ENCODE results near the gene ILF2.
A peak's percentile ranks its signal among the peaks of the same experiment; 100 is the strongest.
"Not testable (repeated sequence)": the region's sequence is repeated elsewhere in the genome, so short reads cannot be mapped to it uniquely, and the experiment has no call there.

ILF2 gene

GRCh38 chr1:153670859-153671627 lies at the start of gene ILF2:
TSS of gene ILF2 (minus strand) at chr1:153670993. CDS start at chr1:153670922, 71 bp downstream.
- peak; percentile 98 for DNase-seq

GRCh38 chr1:153717330-153717729 lies 46.5 kb upstream of the ILF2 start:
- no peak for DNase-seq

GRCh38 chr1:153716211-153716610 lies 45.4 kb upstream of the ILF2 start:
- not testable (repeated sequence) for DNase-seq

GRCh38 chr1:153711026-153711425 lies 40.2 kb upstream of the ILF2 start:
- DNase-seq: no peak

DNA sequence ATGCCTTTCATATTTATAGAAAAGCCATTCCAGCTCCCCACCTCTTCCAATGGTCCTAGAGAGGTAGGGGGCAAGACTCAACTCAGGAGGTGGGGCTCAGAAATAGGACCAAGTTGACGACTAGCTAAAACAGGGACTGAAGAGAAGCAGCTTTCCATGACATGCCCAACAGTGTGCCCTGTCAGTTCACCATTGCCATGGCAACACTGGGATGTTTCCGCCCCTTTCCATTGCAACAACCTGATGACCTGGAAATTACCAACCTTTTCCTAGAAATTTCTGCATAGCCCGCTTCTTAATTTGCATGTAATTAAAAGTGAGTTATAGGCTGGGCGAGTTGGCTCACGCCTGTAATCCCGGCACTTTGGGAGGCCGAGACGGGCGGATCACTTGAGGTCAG lies 34.7 kb upstream of the ILF2 start:
- no peak for DNase-seq

GRCh38 chr1:153699768-153700167 lies 29.0 kb upstream of the ILF2 start:
- DNase-seq: no peak

GRCh38 chr1:153698923-153699714 lies 28.3 kb upstream of the ILF2 start:
- DNase-seq: peak; percentile 28

DNA sequence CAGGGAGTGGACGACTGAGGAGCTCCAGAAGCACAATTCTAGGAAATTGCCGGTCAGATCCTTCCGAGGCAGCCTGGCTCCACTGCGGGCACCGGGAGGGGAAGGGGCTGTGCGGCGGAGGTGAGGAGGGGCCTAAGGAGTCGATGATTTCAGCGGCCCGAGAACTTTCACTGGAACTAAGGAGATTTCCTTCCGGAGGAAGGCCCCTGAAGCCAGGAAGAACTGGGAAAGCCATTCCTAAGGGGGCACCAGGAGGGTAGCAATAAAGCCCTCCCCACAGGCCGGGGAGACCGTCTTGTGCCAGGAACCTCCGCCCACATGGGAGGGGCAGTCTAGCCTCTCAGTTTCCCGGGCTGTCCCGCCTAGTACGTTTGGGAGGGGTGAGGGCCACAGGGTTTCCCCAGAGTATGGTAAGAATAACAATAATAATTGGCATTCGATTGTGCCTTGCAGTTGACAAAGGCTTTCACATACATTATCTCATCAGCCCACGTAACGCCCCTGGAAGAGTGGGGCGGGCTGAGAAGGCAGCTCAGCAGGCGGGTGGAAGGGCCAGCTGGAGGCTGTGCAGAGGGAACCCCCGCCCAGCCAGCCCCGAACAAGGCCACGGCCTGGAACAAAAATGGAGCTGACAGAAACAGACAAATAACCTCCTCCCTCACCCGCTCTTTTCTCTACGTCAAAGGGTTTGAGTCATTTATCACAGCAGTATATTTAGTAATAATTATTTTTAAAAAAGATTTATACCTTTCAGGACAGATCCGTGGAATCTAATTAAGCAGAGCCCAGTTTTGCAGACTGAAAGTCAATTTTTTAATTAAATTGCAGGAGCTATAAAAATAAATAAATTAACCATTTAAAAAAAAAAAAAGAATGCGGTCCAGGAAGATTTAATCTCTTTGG lies 27.5 kb upstream of the ILF2 start:
- DNase-seq: peak; percentile 77

DNA sequence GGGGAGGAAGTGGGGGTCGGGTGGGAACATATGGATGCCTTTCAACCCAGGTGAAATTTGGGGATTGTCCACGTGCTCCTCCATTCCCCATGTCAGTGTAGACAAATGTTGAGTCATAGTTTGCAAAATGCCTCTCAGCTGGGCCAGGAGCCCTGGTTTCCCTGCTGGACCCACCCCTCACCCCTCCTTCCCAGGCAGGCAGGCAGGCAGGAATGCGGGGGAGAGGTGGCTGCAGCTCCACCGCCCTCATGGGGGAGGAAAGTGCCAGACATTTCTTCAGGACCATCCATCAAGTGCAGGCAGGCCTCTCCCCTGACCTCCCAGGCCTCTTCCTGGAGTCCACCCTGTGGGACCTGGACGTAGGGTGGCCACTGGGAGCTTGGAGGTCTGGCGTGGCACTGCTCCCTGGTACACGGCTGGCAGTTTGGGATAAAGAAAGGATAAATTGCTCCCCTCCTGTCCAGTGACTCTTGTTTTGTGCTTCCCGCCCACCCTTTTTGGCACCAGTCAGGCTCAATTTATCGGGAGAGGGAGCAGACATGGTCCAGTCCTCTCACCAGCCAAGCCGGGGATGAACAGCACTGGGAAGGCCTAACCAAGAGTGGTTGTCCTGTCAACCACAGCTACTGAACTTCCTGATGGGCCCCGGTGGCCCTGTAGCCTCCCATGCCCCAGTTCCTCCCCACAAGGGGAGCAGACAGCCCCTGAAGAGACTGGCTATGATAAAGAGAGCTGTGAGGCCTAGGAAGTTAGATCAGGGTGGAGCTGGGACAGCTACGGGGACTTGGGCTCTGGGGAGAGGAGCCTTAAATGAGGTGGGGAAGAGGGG lies 26.6 kb upstream of the ILF2 start:
- DNase-seq: no peak

- no peak for DNase-seq
These were observed 25.9 kb upstream of the ILF2 start for GRCh38 chr1:153696741-153697140.

DNA sequence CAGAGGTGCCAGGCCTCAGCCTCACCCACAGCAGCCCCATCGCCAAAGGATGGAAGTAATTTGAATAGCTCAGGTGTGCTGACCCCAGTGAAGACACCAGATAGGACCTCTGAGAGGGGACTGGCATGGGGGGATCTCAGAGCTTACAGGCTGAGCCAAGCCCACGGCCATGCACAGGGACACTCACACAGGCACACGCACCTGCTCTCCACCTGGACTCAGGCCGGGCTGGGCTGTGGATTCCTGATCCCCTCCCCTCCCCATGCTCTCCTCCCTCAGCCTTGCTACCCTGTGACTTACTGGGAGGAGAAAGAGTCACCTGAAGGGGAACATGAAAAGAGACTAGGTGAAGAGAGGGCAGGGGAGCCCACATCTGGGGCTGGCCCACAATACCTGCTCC lies 22.7 kb upstream of the ILF2 start:
- DNase-seq: no peak

GRCh38 chr1:153688736-153689328 lies 18.0 kb upstream of the ILF2 start:
- DNase-seq: no peak

DNA sequence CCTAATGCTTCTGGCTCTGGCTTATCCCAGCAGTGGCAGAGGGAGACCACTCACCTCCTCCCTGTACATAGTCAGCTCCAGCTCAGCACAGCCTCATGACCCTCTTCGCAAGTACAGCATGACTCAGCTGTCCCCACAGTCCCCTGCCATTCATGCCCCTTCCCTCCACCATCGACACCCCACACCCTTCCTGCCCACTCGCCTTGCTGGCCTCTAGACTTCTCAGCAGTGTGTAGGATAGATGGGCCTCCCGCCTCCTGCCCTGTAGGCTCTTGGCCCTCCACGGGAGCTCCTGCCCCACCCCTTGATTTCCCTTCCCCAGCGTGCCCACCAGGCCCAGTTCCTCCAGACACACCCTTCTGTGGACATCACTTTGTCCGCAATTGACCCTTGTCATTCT lies 17.5 kb upstream of the ILF2 start:
- no peak for DNase-seq

GRCh38 chr1:153687346-153688125 lies 16.7 kb upstream of the ILF2 start:
- no peak for DNase-seq

DNA sequence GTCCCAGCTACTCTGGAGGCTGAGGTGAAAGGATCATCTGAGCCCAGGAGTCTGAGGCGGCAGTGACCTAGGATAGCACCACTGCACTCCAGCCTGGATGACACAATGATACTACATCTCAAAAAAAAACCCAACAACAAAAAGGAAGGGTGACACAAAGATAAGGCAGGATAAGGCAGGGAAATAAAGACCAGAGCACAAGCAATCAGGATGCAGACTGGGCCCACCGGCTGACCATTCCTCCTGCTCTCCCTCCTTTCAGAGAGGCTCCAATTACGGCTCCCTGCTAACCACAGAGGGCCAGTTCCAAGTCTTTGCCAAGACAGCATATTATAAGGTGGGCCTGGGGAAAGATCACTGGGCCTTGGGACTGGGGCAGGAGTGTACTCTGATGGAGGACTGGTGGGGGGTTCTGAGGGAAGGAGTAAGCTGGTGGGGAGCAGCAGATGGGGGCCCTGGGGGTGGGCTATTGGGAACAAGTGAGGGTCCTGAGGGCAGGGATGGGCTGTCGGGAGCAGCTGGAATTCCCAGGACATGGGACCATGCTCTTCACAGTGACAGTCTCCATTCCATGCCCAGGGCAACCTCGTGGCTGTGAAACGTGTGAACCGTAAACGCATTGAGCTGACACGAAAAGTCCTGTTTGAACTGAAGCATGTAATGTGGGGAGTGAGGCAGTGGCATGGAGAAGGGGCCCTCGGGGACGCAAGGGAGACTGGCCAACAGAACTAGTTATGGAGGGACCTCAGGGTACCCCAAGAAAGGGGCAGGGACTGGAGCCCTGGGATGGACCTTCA lies 14.9 kb upstream of the ILF2 start:
- DNase-seq: peak; percentile 73

DNA sequence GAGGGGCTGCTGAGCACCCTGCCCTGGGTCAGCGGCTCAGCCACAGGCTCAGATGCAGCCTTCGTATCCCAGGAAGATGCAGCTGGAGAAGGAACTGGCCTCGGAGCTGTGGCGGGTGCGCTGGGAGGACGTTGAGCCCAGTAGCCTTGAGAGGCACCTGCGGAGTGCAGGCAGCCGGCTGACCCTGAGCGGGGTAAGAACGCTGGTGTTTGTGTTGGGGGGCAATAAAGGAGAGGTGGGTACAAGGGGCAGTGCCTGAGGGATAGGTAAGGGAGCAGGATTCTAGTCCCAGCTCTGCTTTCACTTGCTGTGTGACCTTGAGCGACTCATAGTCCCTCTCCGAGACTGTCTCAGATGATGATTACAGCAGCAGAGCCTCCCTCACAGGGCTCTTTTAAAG lies 14.1 kb upstream of the ILF2 start:
- DNase-seq: no peak

DNA sequence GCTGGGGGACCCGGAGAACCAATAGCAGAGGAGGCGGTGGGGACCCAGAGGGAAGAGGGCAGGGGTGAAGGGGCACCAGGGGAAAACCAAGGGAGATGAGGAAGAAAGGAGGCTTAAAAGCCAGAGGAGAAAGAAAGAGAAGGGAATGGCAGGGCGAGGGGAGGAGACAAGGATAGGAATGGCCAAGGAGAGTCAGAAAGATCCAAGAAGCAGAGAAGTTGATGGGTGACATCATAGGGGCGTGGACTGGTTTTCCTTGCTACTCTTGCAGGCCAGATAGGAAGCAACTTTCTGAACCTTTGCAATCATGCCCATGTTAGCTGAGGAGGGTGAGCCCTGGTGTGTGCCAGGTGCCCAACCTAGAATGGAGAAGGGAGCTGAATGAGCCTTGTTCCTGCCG lies 13.1 kb upstream of the ILF2 start:
- no peak for DNase-seq

DNA sequence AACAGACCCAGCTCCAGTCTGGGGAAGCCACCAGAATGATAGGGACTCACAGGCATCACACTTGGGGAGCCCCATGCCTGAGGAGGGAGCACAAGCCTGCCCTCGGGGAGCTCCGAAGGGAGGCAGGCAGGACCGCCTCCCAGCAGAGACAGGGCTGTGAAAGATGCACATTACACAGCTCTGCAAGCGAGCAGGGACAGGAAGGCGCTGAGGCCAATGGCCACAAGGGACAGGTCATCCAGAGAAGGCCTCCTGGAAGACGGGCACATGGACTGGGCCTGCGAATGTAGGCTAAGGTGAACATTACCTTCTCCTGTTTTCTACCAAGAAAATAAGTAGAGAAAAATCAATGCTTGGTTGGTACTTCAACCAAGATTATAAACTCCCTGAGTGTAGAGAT lies 11.9 kb upstream of the ILF2 start:
- DNase-seq: no peak

GRCh38 chr1:153680120-153680403 lies 9.3 kb upstream of the ILF2 start:
- no peak for DNase-seq

GRCh38 chr1:153679337-153680119 lies 8.7 kb upstream of the ILF2 start:
- DNase-seq: peak; percentile 79

All from retina (tissue), 1 donor.